CD4-positive, alpha-beta T cell treated with Interleukin-1 beta for 1 hour (primary cell): Measurements from ENCODE around the gene MAP6.

Source experiments
- DNase-seq, 2 donors: peaks; one replicate each; pipeline ENCODE4 v3.0.0-alpha.2; 2020 to 2022

MAP6 gene

DNA sequence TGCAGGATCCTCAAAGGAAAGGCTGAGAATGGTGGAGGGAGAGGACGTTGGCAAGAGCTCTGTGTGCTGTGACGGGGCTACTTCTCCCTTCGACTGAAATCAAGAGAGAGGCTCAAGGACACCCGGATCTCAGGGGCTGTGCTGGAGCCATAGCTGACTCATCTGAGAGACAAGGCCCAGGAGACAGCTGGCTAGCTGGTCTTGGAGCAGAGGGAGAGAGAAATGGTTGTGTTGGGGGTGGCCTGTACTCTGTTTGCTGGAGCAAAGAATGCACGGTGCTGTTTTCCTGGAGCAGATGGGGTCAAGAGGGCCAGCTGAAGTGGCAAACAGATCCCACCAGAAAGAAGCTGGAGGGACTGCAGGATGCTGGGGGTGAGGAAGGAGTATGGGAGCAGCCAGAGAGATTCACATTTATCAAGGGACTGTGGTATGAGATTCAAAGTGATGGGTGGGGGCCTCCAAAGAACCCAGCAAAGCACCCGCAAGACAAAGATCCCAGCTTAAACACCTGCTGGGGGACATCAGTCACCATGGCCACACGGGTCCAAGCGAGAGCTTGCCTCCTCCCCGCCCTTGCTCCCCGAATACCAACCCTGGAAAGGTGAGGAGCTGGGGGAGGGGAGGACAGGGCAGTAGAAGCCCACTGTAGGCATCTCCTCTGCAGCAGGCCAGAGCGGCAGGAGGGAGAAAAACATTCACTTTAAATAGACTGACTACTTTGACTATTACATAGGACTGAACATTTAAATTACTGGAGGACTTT is 40.8 kb downstream of the MAP6 start:
- no peak for DNase-seq

DNA sequence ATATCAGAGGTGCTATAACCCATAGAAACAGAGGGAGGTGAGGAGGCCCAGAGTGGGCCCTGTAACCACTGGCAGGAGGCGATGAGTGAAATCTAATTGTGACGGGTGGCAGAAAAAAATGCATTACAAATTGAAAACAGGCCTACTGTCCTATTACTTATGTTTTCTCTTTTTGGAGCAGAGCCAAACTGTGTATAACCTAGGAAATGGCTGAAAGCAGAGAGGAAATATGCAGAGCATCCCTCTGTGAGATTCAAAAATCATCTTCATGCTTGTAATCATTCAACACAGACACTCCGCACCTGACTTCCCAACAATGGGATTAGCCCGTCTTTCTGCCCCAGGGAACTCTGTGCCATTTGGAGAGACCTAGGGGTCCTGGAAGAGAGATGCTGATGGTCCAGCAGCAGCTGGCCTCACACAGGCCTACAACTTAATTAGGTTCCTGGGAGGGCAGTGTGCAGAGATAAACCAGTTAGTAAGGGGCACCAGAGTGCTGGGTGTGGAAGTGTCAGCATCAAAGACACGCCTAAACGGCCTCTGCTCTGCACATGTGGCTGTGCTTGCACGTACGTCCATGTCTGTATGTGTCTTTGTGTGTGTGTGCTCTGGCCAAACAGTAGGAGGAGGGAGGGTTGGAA is 41.8 kb downstream of the MAP6 start:
- no peak for DNase-seq

DNA sequence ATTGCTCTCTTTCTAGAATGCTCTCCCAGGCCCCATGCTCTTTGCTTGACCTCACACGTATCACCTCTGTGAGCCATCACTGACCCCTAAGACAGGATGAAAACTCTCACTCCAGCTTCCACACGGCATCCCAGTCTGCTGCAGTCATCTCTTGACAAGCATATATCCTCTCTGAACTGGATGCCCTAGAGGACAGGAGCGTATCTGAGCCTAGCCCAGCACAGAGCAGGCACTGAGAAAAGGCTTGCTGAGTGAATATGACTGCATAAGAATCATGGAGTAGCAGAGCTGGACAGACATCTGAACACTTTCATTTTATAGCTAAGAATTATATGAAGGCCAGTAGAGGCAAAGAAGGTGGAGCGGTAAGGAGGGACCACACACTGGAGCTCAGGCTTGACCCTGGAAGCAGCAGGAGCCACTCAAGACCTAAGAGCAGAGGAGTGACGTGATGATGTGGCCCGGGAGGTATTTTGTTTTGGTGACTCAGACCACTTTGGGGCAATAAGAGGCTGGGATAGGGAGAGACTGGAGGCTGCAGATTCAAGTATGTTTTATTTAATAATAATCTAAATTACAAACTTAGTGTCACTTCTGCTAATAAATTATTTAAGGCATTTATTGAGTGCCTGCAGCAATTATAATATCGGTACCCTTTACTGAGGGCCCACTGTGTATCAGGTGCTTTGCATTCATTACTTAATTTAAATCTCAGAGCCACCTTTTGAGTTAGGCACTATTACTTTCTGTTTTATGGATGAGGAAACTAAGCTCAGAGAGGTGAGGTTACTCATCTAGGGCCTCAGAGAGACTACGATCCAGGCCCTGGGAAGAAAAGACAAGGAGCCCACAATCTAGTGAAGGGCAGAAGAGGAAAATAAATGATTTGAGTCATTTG is 42.6 kb downstream of the MAP6 start:
- DNase-seq = no peak

- no peak for DNase-seq
Observed at GRCh38 chr11:75625021-75625420, 43.8 kb downstream of the MAP6 start.

DNA sequence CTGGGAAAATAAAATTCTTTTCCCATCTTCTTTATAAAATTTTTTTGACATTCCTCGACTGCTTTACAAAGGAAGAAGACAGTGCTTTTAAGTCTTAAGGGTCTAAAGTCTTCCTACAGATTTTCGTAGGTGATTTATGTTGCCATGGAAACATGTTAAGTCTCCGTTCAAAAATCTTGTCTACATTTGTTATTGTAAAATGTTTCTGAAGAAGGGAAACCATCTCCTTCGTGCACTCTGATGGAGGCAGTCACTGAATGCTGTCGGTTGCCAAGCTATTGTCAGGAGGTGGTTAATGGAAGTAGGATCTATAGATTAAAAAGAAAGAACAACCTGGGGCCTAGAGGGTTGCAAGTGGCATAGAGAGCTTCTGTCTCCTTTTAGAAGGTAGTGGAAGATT is 52.6 kb downstream of the MAP6 start:
- no peak for DNase-seq

- DNase-seq = no peak
Observed at GRCh38 chr11:75615751-75616150, 53.1 kb downstream of the MAP6 start.

GRCh38 chr11:75611823-75612222 is 57.0 kb downstream of the MAP6 start:
- DNase-seq = no peak

- DNase-seq = no peak
Observed at GRCh38 chr11:75606099-75606498, 62.7 kb downstream of the MAP6 start.

DNA sequence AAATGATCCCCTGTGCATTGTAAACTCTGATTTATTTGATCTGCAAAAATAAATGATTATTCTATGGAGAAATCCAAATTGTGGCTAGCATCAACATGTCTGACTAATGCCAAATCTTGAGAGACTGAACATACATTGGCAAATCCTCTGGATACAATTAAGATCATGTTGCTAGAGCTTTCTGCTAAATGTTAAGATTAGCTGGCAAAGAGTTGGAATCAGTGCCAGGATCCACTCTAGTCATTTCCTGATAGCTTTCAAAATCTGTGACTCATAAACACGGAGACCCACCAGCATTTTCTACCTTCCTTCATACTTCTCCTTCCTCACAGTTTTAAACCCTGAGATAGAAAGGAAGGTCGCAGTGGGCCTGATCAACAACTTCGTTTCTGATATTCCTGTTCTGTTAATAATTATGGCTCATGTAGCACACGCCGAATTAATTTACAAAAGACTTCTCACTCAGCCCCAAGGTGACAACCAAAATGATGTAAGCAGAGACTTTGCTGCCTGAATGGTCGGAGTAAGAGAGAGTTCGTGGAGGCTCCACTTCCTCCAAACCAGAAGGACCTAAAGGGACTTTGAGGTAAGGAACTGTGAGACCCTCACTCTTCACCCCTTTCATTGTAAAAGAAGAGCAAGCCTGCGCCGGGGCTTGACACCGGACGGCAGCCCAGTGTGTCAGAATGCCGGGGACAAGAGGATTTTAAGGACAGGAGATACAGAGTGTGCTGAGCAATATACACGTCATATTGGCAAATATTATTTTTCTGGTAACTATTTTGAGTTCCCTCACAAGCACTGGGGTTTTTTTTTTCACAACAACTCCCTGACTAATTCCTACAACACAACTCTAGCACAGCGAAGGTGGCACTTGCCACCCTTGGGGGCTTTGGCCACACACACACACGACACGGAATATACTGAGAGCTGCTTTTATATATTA is 64.8 kb downstream of the MAP6 start:
- DNase-seq = no peak

GRCh38 chr11:75602951-75603350 is 65.9 kb downstream of the MAP6 start:
- DNase-seq = no peak

- DNase-seq = no peak
Observed at GRCh38 chr11:75601494-75601893, 67.3 kb downstream of the MAP6 start.

GRCh38 chr11:75600356-75600755 is 68.5 kb downstream of the MAP6 start:
- no peak for DNase-seq

DNA sequence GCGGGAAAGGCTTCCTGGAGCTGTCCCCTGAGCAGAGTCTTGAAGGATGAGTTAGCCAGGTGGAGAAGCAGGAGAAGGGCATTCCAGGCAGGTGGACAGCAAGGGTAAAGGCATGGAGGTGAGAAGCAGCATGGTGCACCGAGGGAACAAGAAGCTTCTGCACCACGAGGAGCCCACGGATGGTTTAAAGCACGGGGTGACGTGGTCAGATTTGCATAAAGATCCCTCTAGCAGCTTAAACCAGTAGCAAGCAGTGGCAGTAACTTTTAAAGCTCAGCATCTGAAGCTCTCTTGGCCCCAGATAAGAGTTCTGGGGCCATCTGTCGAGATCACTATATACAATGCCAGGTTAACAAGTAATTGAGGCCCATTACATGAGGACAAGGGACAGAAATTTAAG is 69.9 kb downstream of the MAP6 start:
- no peak for DNase-seq

DNA sequence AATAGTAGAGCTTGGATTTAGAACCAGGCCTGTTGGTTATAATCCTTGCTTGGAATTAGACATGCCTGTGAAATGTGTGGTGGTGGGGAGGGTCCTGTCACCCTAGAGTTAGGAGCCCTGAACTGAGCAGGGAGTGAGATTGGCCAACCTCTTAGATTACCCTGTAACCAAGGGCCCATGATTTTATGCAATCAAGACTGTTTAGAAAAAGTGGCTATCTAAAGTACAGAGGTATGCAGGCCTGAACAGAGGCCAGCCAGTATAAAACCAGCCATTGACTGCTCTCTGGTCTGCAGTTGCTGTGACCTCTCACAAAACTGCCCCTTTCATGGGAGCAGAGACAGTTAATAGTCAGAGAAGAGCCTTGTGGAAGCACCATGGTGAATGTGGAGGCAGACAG is 70.6 kb downstream of the MAP6 start:
- DNase-seq = no peak

DNA sequence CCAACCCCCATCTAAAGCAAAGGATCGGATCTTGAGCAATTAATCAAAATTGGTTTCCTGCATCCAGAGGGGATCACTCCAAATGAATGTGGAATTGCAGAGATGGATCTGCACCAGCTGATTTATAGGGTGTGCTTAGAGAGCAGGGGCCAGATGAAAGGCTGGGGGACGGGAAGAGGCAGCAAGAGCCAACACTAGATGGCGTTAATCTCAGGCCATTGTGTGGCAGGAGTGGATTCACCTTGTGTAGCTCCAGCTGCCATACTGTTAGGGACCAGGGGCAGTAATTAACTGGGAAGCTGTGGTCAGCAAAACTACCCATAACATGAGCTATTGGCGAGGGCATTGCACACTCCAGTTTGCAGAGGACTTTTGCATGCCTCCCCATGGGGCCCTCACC is 71.2 kb downstream of the MAP6 start:
- no peak for DNase-seq

DNA sequence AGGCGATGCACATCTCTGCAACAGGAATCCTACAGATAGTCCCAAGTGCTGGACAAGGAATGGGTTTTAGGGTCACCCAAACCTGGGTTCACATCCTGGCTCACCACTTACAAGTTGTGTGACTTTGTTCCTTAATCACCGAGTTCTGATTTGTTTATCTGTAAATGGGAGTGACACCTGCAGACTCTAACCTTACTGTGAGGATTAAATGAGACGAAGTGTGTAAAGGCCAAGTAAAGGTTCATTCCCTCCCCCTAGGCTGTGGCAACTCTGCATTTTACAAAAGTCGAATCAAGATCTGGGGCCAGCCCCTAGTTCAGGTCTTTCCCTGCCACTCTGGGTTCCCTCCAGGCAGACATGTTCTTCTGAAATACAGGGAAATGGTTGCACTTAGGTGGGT is 71.9 kb downstream of the MAP6 start:
- DNase-seq = no peak

GRCh38 chr11:75595429-75595828 is 73.4 kb downstream of the MAP6 start:
- DNase-seq = no peak

GRCh38 chr11:75594211-75594610 is 74.6 kb downstream of the MAP6 start:
- DNase-seq = no peak

- no peak for DNase-seq
Observed at GRCh38 chr11:75593286-75593915, 75.4 kb downstream of the MAP6 start.

- no peak for DNase-seq
Observed at GRCh38 chr11:75592715-75593114, 76.1 kb downstream of the MAP6 start.

DNA sequence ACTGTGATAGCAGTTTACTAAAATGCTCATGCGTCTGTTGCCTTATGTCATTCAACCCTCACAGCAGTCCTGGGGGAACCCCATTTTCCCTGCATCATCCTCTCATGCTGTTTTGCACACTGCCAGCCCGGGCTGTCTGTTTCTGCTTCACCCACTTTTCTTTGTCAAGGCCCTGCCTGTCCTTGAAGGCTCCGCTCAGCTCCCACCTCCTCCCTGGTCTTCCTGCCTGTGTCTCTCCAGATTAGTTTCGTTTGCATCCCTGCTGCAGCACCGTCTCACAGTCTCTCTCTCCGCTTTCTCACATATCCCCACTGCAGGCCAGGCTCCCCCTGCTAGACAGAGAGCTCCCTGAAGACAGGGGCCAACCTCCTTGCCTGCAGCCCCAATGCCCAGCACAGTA is 76.9 kb downstream of the MAP6 start:
- DNase-seq = no peak

GRCh38 chr11:75591371-75591770 is 77.5 kb downstream of the MAP6 start:
- DNase-seq = no peak
